Spinal cord (tissue), 10 donors: ENCODE results near the gene CRYGN. TPM values are rescaled to one million over a fixed set of nuclear protein-coding genes. Genes with fewer than 3 reads are reported as not detected.

Experiments used
- DNase-seq, 6 donors: peaks; one replicate each; pipeline versions ENCODE4 v3.0.0 to v3.0.0-alpha.2; 2013 to 2015; ENCODE audit warnings: low spot score in 6 of 6, low read depth in 4 of 6
- H3K27ac ChIP-seq: one replicate; pipeline ENCODE4 v1.5.1; 2013; ENCODE audit warnings: low read depth, low read length, control low read depth
- H3K27me3 ChIP-seq: one replicate; pipeline ENCODE4 v1.6.1; 2013; ENCODE audit warnings: low read length; ENCODE audit not compliant: control insufficient read depth, insufficient read depth
- H3K36me3 ChIP-seq: one replicate; pipeline ENCODE4 v1.6.1; 2013; ENCODE audit warnings: low read length; ENCODE audit not compliant: control insufficient read depth, insufficient read depth
- H3K4me1 ChIP-seq: one replicate; pipeline ENCODE4 v1.6.1; 2013; ENCODE audit warnings: low read length; ENCODE audit not compliant: control insufficient read depth, insufficient read depth
- H3K4me3 ChIP-seq: one replicate; pipeline ENCODE4 v1.5.1; 2013; ENCODE audit warnings: low read depth, low read length, control low read depth
- H3K9me3 ChIP-seq: one replicate; pipeline ENCODE4 v1.6.1; 2013; ENCODE audit warnings: low read length; ENCODE audit not compliant: control insufficient read depth, insufficient read depth
- WGBS: methylation state at CpG from one replicate; pipeline ENCODE4 v1.1.5; 2013; ENCODE audit warnings: missing lambda C conversion rate; ENCODE audit not compliant: insufficient coverage; 5-methylcytosine and 5-hydroxymethylcytosine counted together
- polyA plus RNA-seq, 2 donors: library from polyadenylated mRNA; unstranded; fragments of 120-200 nt; gene quantifications; one replicate each; pipeline ENCODE4 v1.2.1, GENCODE V29; 2013; ENCODE audit not compliant: insufficient read length in 2 of 2
- total RNA-seq, 2 donors: library from RNA; depleted of rRNA in 1 of 2; stranded (reverse); fragments of 120-200 nt in 1 of 2; fragments of >200 nt in 1 of 2; gene quantifications; one replicate each; pipeline versions ENCODE4 v1.2.3 to v1.2.4, GENCODE V29; 2013 to 2014
- donor health status: healthy.

CRYGN gene
- total and polyA plus RNA-seq, 4 donors, result 0.55 to 10.3 (median 2.2) TPM

GRCh38 chr7:151409667-151410404 is 30.1 kb downstream of the CRYGN start, which contains the start of gene WDR86:
WDR86 (minus strand) TSS chr7:151410038; CDS start chr7:151409589, 449 bp downstream.
- peak in 2 of 6 donors; percentile 88 to 92 for DNase-seq
- Histone ChIP-seq H3K27ac (peak within 1 kb of the TSS; percentile 84), H3K9me3 (no peaks in the 10 kb centered on the region), H3K4me3 (peak within 1 kb of the TSS; percentile 84), H3K36me3 (peaks cover 3% of the 10 kb centered on the region), H3K27me3 (peaks cover 18% of the 10 kb centered on the region), H3K4me1 (peaks cover 44% of the 10 kb centered on the region)
- under 1% methylated on average over 66 of the region's 75 CpGs for WGBS

- Histone ChIP-seq H3K4me1 (peaks cover 52% of the 10 kb centered on the region), H3K9me3 (no peaks in the 10 kb centered on the region), H3K27me3 (peaks cover 18% of the 10 kb centered on the region), H3K36me3 (peaks cover 3% of the 10 kb centered on the region), H3K4me3 (peak overlapping the region; percentile 84), H3K27ac (peak overlapping the region; percentile 82)
- WGBS, result 6% methylated on average over 55 of the region's 61 CpGs
- DNase-seq, result peak in 2 of 6 donors; percentile 40 to 45
These were observed 30.9 kb downstream of the CRYGN start for GRCh38 chr7:151408839-151409666.

GRCh38 chr7:151408498-151408838 is 31.5 kb downstream of the CRYGN start:
- no peak for DNase-seq
- Histone ChIP-seq H3K27me3 (peaks cover 18% of the 10 kb centered on the region), H3K27ac (peak overlapping the region; percentile 82), H3K4me3 (peak overlapping the region; percentile 84), H3K36me3 (peaks cover 3% of the 10 kb centered on the region), H3K4me1 (peaks cover 57% of the 10 kb centered on the region), H3K9me3 (no peaks in the 10 kb centered on the region)
- 67% methylated on average over 6 of the region's 7 CpGs for WGBS

GRCh38 chr7:151406886-151407583 is 32.9 kb downstream of the CRYGN start:
- no peak for DNase-seq
- peaks cover 18% of the 10 kb centered on the region for H3K27me3 ChIP-seq
- H3K4me3 ChIP-seq, result peak overlapping the region; percentile 4

GRCh38 chr7:151406051-151406875 is 33.7 kb downstream of the CRYGN start:
- Histone ChIP-seq H3K36me3 (peaks cover 3% of the 10 kb centered on the region), H3K4me3 (no peak overlapping the region), H3K9me3 (no peaks in the 10 kb centered on the region), H3K27me3 (peaks cover 19% of the 10 kb centered on the region), H3K27ac (peak overlapping the region; percentile 75), H3K4me1 (peaks cover 54% of the 10 kb centered on the region)
- WGBS, result 92% methylated on average over 17 of the region's 24 CpGs
- no peak for DNase-seq

More at GRCh38 chr7:151406886-151407583, 32.9 kb downstream of the CRYGN start:
- Histone ChIP-seq H3K36me3 (peaks cover 3% of the 10 kb centered on the region), H3K9me3 (no peaks in the 10 kb centered on the region), H3K4me1 (peaks cover 57% of the 10 kb centered on the region), H3K27ac (peak overlapping the region; percentile 2)
- 85% methylated on average over 7 of the region's 9 CpGs for WGBS

- peaks cover 16% of the 10 kb centered on the region for H3K27me3 ChIP-seq
- peaks cover 3% of the 10 kb centered on the region for H3K36me3 ChIP-seq
- WGBS, result 87% methylated on average over 10 of the region's 10 CpGs
- DNase-seq, result no peak
- no peak overlapping the region for H3K4me3 ChIP-seq
- H3K4me1 ChIP-seq, result peaks cover 47% of the 10 kb centered on the region
- peak overlapping the region; percentile 75 for H3K27ac ChIP-seq
- H3K9me3 ChIP-seq, result no peaks in the 10 kb centered on the region
These were observed 34.4 kb downstream of the CRYGN start for GRCh38 chr7:151405588-151405987.

- DNase-seq, result no peak
- H3K27ac ChIP-seq, result peak overlapping the region; percentile 75
- peaks cover 12% of the 10 kb centered on the region for H3K27me3 ChIP-seq
- WGBS, result 66% methylated on average over 8 of the region's 9 CpGs
- H3K4me1 ChIP-seq, result peaks cover 41% of the 10 kb centered on the region
- no peaks in the 10 kb centered on the region for H3K9me3 ChIP-seq
- peaks cover 3% of the 10 kb centered on the region for H3K36me3 ChIP-seq
- no peak overlapping the region for H3K4me3 ChIP-seq
These were observed 34.9 kb downstream of the CRYGN start for GRCh38 chr7:151405056-151405455.

GRCh38 chr7:151404216-151405011 is 35.5 kb downstream of the CRYGN start:
- WGBS, result 69% methylated on average over 15 of the region's 18 CpGs
- Histone ChIP-seq H3K27me3 (peaks cover 9% of the 10 kb centered on the region), H3K27ac (peak overlapping the region; percentile 75), H3K4me3 (no peak overlapping the region), H3K36me3 (peaks cover 3% of the 10 kb centered on the region), H3K9me3 (no peaks in the 10 kb centered on the region), H3K4me1 (peaks cover 37% of the 10 kb centered on the region)
- peak in 2 of 6 donors; percentile 18 to 54 for DNase-seq
